ENCODE data around the gene DPT.

DPT gene

GRCh38 chr1:168767894-168768584 lies 39.0 kb upstream of the DPT start:
- no peaks in the 10 kb centered on the region for H3K4me1 Mint-ChIP-seq
- H3K27ac Mint-ChIP-seq = no peak overlapping the region
- no peak for TF ChIP-seq CTCF (IDR thresholded peaks at IDR 0.05)

GRCh38 chr1:168766568-168766967 lies 37.6 kb upstream of the DPT start:
- Mint-ChIP-seq H3K4me3 (no peak overlapping the region), H3K27me3 (ENCODE audit: low read depth, poor library complexity) (no peaks in the 10 kb centered on the region), H3K4me1 (no peaks in the 10 kb centered on the region), H3K36me3 (ENCODE audit: low read depth) (no peaks in the 10 kb centered on the region), H3K9me3 (no peaks in the 10 kb centered on the region), H3K27ac (no peak overlapping the region)
- no peak for DNase-seq
- TF ChIP-seq CTCF (IDR thresholded peaks at IDR 0.05) = no peak

More at GRCh38 chr1:168767894-168768584, 39.0 kb upstream of the DPT start:
- Mint-ChIP-seq H3K36me3 (ENCODE audit: low read depth) (no peaks in the 10 kb centered on the region), H3K9me3 (no peaks in the 10 kb centered on the region), H3K4me3 (no peak overlapping the region), H3K27me3 (ENCODE audit: low read depth, poor library complexity) (no peaks in the 10 kb centered on the region)
- DNase-seq = no peak

- no peaks in the 10 kb centered on the region for H3K36me3 Mint-ChIP-seq (ENCODE audit: low read depth)
- H3K27me3 Mint-ChIP-seq (ENCODE audit: low read depth, poor library complexity) = peaks cover 7% of the 10 kb centered on the region
These were observed 34.0 kb upstream of the DPT start for GRCh38 chr1:168763031-168763430.

GRCh38 chr1:168762473-168762872 lies 33.5 kb upstream of the DPT start:
- no peaks in the 10 kb centered on the region for H3K9me3 Mint-ChIP-seq
- DNase-seq = no peak
- no peak overlapping the region for H3K4me3 Mint-ChIP-seq

More at GRCh38 chr1:168763031-168763430, 34.0 kb upstream of the DPT start:
- no peaks in the 10 kb centered on the region for H3K9me3 Mint-ChIP-seq
- TF ChIP-seq CTCF (IDR thresholded peaks at IDR 0.05) = no peak
- no peak for DNase-seq
- H3K4me1 Mint-ChIP-seq = no peaks in the 10 kb centered on the region
- H3K27ac Mint-ChIP-seq = no peak overlapping the region
- H3K4me3 Mint-ChIP-seq = no peak overlapping the region

GRCh38 chr1:168760781-168761180 lies 31.8 kb upstream of the DPT start:
- no peak overlapping the region for H3K4me3 Mint-ChIP-seq
- H3K27me3 Mint-ChIP-seq (ENCODE audit: low read depth, poor library complexity) = peaks cover 7% of the 10 kb centered on the region
- no peaks in the 10 kb centered on the region for H3K36me3 Mint-ChIP-seq (ENCODE audit: low read depth)
- no peak overlapping the region for H3K27ac Mint-ChIP-seq
- no peak for DNase-seq
- no peak for TF ChIP-seq CTCF (IDR thresholded peaks at IDR 0.05)
- no peaks in the 10 kb centered on the region for H3K9me3 Mint-ChIP-seq
- H3K4me1 Mint-ChIP-seq = peaks cover 12% of the 10 kb centered on the region

More at GRCh38 chr1:168762473-168762872, 33.5 kb upstream of the DPT start:
- H3K4me1 Mint-ChIP-seq = no peaks in the 10 kb centered on the region
- H3K27ac Mint-ChIP-seq = no peak overlapping the region
- no peak for TF ChIP-seq CTCF (IDR thresholded peaks at IDR 0.05)
- peaks cover 7% of the 10 kb centered on the region for H3K27me3 Mint-ChIP-seq (ENCODE audit: low read depth, poor library complexity)
- H3K36me3 Mint-ChIP-seq (ENCODE audit: low read depth) = no peaks in the 10 kb centered on the region

GRCh38 chr1:168760241-168760640 lies 31.2 kb upstream of the DPT start:
- no peak for DNase-seq
- no peak overlapping the region for H3K27ac Mint-ChIP-seq
- peaks cover 7% of the 10 kb centered on the region for H3K27me3 Mint-ChIP-seq (ENCODE audit: low read depth, poor library complexity)
- H3K4me1 Mint-ChIP-seq = peaks cover 17% of the 10 kb centered on the region
- no peak overlapping the region for H3K4me3 Mint-ChIP-seq
- no peak for TF ChIP-seq CTCF (IDR thresholded peaks at IDR 0.05)
- H3K9me3 Mint-ChIP-seq = no peaks in the 10 kb centered on the region
- H3K36me3 Mint-ChIP-seq (ENCODE audit: low read depth) = no peaks in the 10 kb centered on the region

Data from nephron progenitor cell (in vitro differentiated cells).